Measurements from ENCODE around the gene PHF24.
A peak's percentile ranks its signal among the peaks of the same experiment; 100 is the strongest.
"Not testable (repeated sequence)": the region's sequence is repeated elsewhere in the genome, so short reads cannot be mapped to it uniquely, and the experiment has no call there.

Gene PHF24

DNA sequence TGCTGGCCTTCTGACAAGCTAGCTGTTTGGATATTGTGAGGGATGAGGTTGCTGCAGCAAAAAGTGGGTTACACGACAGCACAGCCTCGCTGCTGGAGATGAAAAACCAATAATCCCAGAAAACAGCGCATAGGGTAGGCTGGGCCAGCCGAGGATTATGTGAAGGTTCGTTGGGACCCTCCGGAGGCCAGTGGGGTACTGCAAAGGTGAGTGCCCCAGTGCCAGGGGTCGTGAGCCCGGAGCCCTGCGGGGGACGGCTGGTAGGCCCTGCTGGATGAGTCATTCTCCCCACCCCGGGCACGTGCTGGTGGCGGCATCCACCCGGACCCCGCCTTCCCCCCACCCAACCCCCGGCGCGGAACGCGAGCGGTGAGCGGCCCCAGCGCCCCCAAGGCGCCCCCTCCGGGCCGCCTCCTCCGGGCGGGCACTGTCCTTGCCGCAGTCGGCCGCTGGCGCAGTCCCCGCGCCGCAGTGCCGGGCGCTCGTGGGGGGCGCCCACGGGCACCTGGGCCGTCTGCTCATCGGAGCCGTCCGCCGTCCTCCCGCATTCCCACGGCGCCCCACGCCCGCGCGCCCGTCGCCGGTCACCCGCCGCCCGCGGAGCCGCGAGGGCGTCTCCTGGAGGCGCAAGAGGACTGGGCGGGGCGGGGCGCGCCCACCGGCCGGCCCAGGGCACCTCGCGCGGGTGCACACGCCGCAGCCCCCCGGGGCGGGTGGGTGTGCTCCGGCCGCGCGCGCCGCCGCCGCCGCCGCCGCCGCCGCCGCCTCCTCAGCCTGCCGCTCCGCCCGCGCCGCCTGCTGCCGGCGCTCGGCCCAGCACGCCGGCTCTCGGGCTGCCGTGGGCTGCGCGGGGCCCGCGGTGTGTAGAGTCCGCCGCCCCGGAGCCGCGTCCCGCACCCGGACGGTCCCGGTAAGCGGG lies at the start of gene PHF24:
Gene PHF24 (plus strand): TSS at position 794 of the 919 bp plus-strand sequence. CDS start 13,014 bp downstream, outside the sequence.
- no peak for DNase-seq

DNA sequence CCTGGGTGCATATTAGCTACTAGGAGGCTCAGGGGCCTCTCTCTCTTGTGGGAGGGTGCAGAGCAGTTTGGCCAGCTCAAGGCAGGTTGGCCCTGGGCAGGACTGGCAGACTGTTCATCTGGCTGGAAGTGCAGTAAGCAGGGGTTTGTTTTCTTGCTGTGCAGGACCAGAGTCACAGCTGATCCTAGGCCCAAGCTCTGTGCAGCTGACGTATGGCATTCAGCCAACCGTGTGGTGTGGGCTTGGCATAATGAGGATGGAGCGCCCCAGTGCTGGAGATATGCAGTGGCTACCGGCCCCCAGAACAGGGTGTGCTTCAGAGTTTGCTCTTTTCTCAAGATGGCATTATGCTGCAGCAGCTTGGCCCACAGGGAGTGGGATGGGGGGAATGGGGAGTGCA lies 31.0 kb upstream of the PHF24 start:
- DNase-seq = no peak

DNA sequence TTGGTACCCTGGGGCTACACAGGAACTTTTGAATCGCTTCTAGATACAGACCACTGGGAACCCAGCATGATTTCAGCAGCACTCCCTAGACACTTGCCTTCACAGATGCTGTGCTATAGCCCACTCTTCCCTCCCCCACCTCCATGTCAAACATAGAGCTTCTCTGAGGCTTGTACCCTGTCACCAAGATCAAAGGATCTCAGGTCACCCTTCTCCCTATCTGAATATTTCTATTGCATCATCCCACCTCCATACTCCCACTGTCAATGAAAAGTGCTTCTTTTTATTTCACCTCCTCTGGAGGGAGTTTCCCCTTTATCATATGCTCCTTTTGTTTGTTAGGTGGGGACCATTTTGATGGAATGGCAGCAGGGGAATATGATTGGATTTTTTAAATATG lies 29.2 kb upstream of the PHF24 start:
- DNase-seq = no peak

DNA sequence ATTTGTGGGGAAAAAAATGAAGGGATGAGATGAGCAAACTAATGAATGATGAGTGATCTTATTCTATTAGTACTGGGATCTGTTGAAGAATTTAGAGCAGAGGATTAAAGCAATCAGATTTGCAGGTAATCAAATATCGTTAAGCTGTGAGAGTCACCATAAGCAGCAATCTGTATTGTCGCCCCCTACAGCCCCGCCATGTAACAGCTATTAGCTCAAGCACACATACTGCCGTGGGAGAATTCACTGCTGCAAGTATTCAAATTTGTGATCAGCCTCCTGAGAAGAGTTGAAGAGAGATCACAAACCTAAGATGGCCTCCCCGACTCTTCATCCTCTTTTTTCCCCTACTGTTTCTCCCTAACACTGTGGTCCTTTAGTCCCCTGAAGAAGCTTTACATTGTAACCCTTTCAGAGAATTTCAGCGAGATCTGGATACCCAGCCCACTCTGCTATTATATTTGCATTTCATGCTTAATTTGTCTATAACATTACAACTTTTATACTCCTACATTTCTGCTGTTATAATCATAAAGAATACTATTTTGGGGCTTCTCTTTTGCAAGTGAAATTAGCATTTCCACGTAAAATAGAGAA lies 28.5 kb upstream of the PHF24 start:
- DNase-seq = no peak

DNA sequence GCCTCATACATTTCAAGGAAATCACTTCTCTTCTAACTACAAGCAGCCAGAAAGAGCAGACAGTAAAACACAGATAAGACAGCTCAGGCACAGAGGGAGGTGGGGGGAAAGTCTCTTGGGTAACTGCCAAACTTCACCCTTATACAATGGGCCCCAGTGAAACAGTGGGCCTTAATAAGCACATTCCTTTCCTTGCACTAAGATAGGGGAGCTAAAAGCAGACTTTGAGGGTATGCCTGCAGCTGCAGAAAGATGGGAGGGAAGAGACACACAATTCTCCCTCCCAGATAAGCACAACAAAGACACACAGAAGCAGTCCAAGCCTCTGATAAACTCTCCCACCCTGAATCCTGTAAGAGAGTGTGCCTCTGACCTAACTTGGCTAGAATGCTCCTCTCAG lies 18.1 kb upstream of the PHF24 start:
- DNase-seq = not testable (repeated sequence)

DNA sequence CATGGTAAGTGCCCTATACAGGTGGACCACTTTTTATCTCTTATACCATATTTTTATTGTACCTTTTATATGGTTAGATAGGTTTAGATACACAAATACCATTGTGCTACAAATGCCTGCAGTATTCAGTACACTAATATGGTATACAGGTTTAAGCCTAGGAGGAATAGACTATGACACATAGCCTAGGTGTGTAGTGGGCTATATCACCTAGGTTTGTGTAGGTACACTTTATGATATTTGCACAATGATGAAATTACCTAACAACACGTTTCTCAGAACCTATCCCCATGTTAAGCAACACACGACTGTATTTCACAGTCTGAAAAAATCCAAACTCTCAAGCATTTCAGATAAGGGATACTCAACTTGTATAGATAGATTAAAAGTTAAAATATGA lies 9.6 kb upstream of the PHF24 start:
- no peak for DNase-seq

DNA sequence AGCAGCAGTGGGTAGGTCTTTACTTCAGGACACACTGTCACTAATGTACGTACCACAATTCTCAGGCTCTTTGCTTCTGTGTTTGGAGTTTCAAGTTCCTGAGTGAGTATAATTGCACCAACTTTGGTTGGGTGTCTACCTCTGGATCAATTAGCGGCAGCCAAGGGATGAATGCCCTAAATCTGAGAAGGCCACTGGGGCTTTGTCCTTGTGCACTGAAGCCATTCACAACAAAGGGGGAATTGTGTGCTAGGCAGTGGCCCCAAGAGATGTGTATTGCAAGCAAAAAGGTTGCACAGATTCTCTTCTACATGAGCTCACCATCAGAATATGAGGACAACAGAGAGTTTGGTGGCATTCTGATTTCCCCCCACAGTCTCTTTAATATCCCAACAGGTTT lies 3.9 kb upstream of the PHF24 start:
- no peak for DNase-seq

DNA sequence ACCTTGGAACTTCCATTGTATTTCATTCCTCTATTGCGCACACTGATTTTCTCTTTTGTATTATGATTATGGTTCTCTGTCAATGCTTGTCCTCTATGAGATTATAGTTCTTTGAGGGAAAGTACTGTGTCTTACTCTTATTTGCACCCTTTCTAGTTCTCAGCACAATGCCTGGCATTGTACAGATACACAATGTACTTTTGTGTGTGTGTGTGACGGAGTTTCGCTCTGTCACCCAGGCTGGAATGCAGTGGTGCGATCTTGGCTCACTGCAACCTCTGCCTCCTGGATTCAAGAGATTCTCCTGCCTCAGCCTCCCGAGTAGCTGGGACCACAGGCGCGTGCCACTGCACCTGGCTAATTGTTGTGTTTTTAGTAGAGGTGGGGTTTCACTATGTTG lies 2.0 kb upstream of the PHF24 start:
- DNase-seq = not testable (repeated sequence)

DNA sequence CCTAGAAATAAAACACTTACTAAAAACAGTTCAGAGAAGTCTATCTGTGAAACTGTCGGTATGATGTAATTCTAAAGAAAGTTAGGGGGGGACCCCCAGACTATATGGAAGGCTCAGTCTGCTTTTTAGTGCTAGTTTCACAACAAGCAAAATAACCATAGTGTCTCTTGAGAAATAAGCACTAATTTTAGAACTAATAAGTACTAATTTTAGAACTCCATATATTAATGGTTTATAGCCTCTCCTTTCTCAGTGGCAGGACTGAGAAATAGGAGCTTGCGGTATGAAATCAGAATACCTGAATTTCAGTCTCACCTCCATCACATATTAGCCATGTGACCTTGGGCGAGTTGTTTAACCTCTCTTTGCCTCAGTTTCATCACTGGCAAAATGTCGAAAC lies 1.4 kb upstream of the PHF24 start:
- no peak for DNase-seq

DNA sequence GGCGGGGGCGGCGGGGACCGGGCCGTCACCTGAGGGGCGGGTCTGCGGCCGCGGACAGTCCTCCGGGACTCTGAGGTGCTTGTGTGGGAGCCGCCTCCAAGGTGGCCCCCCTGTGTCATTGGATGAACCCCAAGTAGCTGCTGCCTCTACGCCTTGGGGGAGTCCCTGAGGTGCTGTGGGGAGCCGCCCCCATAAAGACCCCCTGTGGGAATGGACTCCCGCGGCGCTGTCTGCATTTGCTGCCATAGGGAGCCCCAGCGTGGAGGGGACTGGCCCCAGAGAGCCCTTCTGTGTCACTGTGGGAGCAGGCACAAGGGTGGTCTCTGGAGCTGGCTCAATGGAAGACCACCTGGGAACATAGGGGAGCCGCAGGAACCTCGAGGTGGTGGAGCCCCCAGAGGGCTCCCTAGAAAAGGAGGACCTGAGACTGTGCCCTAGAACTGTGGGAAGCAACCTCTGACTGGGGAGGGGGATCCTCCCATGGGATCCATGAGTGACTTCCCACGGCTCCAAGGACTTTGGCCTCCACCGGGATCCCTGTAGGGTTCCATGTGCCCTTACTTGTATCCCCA lies 412 bp downstream of the PHF24 start:
- DNase-seq = no peak

DNA sequence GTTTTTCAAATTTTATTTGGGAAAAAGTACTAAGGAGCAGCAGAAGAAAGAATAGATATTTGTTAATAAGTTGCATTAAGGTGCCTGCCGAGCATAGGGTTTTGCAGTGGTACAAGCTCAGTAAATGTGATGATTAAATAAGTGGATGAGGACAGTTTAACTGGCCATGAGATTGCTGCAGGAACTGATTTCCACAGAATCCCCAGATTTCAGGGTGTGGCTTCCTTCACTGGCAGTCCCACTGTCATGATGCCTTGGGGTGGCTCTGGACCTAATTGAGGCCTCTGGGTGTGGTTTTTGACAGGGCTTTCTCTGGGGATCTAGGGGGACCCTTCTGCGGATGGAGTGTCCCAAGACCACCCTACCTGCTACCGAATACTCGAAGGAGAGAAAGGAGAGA lies 1.4 kb downstream of the PHF24 start:
- DNase-seq = no peak

DNA sequence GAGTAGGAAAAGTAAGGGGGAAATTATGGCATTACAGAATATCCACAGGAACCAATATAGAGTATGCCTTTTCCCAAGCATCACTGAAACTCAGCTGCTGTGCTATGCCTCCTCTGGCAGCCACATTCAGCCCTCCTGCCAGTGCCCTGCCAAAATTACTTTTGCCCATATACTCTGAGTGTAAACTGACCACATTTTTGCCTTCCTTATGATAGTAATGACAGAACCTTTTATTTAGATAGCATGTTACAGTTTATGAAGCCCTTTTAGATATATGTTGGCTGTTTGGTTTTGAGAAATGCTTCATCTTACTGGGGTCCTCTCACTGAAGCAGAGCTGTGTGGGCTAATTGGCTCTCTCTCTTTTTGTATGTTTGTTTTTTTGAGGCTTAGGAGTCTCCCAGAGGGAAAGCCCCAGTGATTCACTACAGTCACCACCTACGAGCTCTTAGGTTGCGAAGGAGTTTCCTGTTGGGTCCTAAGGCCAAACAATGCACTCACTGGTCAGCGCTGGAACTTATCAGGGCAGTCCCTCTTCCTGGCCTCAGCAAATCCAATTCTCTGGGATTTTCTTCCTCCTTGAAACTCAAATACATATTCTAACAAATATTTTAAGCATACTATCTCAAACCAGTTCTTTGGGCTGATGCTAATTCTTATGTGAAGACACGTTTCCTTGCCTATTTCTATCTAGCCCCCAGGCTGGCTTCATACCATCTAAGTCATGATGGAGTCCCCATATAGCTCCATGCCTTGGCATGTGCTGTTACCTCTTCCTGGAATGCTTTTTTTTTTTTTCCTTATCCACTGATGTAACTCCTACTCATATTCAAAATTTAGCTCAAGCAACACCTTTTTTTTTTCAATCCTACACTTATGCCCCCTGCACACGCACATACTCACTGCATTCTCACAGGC lies 3.7 kb downstream of the PHF24 start:
- no peak for DNase-seq

DNA sequence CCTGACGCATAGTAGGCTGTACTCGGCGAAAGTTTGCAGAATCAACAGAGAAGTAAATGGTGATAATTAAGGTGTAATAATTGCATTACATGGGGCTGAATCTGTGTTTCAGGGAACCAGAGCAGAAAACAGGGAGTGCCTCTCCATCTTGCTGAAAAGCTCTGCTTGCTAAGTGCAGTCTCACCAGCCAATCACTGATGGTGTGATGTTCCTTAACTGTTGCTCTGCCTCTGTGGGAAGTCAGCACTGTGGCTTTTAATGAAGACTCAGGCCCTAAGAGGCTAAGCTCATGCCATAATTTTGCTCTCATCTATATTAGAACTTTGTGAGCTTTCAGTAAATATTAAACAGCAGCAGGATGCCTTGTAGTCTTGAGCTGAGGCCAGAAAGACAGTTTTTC lies 4.5 kb downstream of the PHF24 start:
- no peak for DNase-seq

DNA sequence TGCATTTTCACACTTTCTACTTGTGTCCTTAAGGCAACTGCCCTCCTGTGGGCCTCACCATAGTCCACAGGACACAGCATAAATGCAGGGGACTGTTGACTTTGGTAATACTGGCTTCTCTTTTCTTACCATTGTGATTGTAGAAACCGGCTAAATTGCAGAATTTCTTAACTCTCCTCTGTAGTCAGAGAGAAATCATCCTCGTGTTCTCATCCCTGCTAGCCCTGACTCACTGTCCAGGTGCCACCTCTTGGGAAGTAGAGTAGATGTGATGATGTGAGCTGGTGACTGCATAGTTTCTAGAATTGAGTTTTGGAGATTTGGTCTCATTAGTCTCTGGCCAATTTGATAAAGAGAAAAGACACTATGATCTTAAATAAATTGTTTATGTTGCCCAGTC lies 5.5 kb downstream of the PHF24 start:
- DNase-seq = no peak

DNA sequence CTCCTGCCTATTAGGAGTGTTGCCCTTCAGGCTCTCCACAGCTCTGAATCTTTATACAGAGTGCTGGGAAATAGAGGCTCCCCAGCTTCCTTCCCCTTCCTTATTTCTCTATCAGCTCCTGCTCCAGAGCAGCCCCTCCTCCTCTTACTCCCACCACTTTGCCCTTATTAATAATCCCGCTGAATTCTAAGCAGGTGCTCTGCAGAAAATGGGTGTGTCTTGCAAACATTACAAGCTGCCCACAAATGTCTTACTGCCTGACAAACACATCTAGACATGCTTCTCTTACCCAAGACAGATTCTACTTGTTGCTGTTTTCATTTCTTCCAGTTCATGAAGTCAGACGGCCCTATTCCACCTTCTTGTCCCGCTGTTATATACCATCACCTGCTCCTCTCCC lies 6.4 kb downstream of the PHF24 start:
- DNase-seq = peak; percentile 1

DNA sequence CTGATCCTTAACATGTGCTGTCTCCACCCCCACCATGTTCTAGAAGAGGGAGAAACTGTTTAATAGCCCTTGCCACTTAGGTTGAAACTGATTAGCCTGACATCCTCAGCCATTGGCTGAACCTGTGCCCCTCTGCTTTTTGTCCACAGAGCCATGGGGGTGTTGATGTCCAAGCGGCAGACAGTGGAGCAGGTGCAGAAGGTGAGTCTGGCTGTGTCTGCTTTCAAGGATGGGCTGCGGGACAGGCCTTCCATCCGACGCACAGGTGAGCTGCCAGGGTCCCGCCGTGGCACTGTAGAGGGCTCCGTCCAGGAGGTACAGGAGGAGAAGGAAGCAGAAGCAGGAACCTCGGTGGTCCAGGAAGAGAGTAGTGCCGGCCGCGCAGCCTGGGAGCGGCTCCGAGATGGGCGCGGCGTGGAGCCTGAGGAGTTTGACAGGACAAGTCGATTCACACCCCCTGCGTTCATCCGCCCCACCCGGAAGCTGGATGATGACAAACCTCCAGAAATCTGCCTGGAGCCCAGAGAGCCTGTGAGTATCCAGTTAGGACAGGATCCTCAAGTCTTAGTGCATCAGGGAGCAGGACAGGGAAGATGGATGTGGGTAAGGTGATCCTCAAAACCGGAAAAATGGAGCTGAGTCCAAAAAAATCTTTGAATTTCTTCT lies 13.2 kb downstream of the PHF24 start:
- DNase-seq = no peak

DNA sequence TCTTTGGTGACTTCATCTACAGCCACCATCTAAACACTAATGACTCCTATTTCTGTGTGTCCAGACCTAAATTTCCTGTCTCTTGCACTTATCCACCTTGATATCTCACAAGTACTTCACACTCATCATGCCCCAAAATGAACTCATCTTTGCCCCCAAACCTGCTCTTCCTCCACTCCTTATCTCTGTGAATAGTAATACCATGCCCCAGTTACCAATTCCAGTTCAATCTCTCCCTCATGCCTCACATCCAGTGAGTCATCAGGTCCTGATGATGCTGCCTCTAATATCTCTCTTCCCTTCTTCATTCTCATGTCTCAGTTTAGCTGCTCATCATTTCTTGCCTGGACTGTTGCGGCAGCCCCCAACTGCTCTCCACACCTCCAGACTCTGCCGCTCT lies 16.6 kb downstream of the PHF24 start:
- no peak for DNase-seq

DNA sequence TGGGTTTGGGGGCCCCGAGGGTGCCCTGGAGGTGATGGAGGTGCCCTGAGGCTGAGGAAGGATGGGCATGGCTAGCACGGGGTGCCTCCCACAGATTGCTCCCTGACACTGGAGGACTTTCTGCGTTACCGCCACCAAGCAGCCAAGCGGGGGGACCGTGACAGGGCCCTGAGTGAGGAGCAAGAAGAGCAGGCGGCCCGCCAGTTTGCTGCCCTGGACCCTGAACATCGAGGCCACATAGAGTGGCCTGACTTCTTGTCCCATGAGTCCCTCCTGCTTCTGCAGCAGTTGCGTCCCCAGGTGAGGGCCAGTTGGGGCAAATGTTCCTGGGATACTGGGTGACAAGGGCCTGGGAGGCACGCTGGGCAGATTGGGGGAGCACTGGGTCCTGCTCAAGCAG lies 18.4 kb downstream of the PHF24 start:
- no peak for DNase-seq

DNA sequence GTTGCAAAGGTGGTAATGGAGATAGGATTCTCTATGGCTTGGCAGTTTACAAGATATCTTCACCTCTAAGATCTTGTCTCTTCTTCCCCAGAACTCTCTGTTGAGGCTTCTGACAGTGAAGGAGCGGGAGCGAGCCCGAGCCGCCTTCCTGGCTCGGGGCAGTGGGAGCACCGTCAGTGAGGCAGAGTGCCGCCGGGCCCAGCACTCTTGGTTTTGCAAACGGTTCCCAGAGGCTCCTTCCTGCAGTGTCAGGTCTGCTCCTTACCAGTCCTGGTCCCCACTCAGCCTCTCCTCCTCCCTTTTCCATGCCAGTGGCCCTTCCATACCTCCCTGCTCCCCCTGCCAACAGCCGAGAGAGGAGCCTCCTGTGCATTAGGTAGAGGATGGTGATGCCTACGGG lies 18.9 kb downstream of the PHF24 start:
- DNase-seq = no peak

DNA sequence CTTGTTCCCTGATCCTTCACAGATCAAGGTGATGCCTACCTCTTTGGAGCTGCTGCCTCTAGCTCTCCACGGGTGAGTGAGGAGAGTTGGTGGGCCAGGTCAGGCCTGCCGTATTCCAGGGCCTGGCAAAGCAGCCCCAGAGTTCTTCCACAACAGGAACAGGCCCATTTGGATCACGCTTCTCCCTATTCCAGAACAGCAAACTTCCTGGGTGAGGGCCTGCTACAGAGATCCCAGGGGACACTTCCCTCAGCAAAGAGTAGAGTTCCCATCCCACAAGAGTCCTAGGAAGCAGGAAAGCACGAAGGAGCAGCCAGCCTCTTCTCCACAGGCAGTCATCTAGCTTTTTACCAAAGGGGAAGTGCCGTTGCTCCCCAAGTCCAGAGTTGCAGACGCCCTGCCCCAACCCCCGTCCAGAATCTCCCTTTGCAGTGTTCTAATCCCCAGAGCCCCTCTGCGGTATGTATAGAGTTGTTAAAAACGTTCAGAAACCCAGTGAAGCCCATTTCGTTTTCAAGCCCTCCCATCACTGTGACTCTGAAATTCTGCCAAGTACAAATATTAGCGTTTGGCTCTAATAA lies 22.2 kb downstream of the PHF24 start:
- no peak for DNase-seq

DNA sequence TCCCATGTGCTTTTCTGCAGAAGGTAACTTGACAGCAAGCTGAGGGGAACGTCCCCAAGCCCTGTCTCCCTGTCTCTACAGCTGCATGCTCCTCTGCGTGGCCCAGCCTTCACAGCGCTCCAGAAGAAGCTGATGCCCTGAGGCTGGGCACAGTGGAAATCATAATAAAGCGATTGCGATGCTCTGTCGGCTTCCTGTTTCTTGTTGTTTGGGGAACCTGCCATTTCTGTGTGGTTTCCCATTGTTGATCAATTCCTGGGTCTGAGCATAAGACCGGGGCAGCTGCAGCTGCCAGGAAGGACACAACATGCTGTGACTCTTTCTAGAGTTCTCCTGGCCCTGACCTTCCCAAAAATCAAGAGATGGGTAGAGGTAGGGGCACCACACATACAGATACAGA lies 24.3 kb downstream of the PHF24 start:
- DNase-seq = no peak

DNA sequence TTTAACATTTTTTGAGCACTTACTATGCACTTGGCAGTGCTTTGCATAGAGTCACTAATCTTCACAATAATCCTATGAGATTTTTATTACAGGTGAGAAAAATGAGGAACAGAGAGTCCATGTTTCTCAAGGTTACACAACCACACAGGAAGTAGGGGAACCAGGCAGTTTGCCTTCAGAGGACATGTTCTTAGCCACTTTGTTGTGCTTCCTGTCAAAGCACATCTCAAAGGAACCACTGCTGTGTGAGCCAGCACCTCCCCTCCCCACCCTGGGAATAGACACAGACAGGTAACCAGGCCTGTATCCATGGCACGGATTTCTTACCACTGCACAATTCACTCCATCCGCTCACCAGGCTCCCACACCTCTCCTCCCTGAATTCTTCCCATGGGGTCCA lies 25.1 kb downstream of the PHF24 start:
- no peak for DNase-seq

Data from DMS 273 treated with DMSO at 0.1 percent for 48 hours (cell line).